ENCODE results near the gene FBXL16. TPM values are rescaled to one million over a fixed set of nuclear protein-coding genes. Genes with fewer than 3 reads are reported as not detected.

The FBXL16 gene
- total and polyA plus RNA-seq, 2 of the 13 experiments (the other 11 are each of a cell fraction or from before 2014, with no cell fraction given): 0.22 to 2.0 TPM

DNA sequence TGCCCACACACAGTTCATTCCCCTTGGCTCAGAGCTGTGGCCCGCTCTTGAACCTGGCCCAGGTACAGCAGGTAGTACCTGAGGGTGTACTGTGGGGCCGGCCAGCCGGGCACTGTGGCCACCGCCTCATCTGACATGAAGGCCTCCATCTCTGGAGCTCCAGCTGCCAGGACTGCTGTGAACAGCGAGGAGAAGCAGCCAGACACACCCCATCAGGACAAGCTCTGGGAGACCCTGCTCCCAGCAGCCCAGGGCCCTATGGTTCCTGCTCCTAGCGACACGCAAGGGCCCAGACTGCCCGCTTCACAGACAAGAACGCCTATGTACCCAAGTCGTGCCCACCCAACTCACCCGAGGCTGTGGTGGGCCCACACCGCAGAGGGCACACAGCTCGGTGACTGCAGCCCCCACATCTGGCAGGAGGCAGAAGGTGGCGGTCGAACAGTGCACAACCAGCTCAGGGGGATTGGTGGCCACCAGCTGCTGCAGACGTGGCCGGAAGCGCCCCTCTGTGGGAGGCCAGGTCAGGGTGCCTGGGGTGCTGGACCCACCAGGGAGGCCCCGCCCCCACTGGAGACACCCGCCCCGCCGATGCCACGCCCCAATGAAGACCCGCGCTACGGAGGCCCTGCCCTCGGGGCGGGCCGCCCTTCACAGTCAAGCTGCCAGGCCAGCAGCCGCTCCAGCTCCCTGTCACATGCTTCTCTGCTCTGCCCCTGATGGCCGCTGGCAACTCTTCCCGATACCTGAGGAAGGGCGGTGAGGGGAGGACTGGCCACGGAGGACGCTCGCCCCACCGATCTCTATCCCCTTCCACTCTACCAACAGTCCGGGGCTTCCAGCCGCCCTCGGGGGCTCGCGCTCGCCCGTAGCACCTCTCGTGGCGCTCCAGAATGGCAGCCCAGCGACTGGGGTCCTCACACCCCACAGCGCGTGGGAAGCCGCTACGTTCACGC is 26.5 kb downstream of the FBXL16 start (continued):
- TF ChIP-seq, protein P1, sequence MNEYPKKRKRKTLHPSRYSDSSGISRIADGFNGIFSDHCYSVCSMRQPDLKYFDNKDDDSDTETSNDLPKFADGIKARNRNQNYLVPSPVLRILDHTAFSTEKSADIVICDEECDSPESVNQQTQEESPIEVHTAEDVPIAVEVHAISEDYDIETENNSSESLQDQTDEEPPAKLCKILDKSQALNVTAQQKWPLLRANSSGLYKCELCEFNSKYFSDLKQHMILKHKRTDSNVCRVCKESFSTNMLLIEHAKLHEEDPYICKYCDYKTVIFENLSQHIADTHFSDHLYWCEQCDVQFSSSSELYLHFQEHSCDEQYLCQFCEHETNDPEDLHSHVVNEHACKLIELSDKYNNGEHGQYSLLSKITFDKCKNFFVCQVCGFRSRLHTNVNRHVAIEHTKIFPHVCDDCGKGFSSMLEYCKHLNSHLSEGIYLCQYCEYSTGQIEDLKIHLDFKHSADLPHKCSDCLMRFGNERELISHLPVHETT (CRISPR knock-in tag; conservative IDR thresholded peaks at IDR 0.05): no peak
- TF ChIP-seq MIER3 (CRISPR knock-in tag; IDR thresholded peaks at IDR 0.05; ENCODE audit: borderline replicate concordance): no peak
- TF ChIP-seq ZFP37 (CRISPR knock-in tag; IDR thresholded peaks at IDR 0.05; ENCODE audit: borderline replicate concordance): no peak
- TF ChIP-seq RARA (CRISPR knock-in tag; IDR thresholded peaks at IDR 0.05): no peak
- TF ChIP-seq, protein P2, sequence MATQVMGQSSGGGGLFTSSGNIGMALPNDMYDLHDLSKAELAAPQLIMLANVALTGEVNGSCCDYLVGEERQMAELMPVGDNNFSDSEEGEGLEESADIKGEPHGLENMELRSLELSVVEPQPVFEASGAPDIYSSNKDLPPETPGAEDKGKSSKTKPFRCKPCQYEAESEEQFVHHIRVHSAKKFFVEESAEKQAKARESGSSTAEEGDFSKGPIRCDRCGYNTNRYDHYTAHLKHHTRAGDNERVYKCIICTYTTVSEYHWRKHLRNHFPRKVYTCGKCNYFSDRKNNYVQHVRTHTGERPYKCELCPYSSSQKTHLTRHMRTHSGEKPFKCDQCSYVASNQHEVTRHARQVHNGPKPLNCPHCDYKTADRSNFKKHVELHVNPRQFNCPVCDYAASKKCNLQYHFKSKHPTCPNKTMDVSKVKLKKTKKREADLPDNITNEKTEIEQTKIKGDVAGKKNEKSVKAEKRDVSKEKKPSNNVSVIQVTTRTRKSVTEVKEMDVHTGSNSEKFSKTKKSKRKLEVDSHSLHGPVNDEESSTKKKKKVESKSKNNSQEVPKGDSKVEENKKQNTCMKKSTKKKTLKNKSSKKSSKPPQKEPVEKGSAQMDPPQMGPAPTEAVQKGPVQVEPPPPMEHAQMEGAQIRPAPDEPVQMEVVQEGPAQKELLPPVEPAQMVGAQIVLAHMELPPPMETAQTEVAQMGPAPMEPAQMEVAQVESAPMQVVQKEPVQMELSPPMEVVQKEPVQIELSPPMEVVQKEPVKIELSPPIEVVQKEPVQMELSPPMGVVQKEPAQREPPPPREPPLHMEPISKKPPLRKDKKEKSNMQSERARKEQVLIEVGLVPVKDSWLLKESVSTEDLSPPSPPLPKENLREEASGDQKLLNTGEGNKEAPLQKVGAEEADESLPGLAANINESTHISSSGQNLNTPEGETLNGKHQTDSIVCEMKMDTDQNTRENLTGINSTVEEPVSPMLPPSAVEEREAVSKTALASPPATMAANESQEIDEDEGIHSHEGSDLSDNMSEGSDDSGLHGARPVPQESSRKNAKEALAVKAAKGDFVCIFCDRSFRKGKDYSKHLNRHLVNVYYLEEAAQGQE (IDR thresholded peaks at IDR 0.05; ENCODE audit: borderline replicate concordance in 1 of 2, low read depth in 1 of 2, low read length in 2 of 2): 0 out of 4 replicates have a peak, but pooled peaks of 1 of the 2 experiments have one; percentile 3
- no peak for TF ChIP-seq PCBP1 (IDR thresholded peaks at IDR 0.05; ENCODE audit: borderline replicate concordance, low read depth, low read length)
- TF ChIP-seq XRCC5 (optimal IDR thresholded peaks at IDR 0.05; ENCODE audit: low read length): peak; percentile 30
- TF ChIP-seq ATF7-NPFF (CRISPR knock-in tag; IDR thresholded peaks at IDR 0.05; ENCODE audit: low read depth): peak; percentile 71
- peak; percentile 35; the same call in 1 of the 2 replicates for TF ChIP-seq ZNF614 (CRISPR knock-in tag; IDR thresholded peaks at IDR 0.05; ENCODE audit: borderline replicate concordance)
- TF ChIP-seq NFE2 (CRISPR knock-in tag; IDR thresholded peaks at IDR 0.05): no peak
- TF ChIP-seq, protein P3, sequence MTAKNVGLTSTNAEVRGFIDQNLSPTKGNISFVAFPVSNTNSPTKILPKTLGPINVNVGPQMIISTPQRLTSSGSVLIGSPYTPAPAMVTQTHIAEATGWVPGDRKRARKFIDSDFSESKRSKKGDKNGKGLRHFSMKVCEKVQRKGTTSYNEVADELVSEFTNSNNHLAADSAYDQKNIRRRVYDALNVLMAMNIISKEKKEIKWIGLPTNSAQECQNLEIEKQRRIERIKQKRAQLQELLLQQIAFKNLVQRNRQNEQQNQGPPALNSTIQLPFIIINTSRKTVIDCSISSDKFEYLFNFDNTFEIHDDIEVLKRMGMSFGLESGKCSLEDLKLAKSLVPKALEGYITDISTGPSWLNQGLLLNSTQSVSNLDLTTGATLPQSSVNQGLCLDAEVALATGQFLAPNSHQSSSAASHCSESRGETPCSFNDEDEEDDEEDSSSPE (CRISPR knock-in tag; IDR thresholded peaks at IDR 0.05): no peak; the same call in 1 of the 2 replicates
- TF ChIP-seq, protein P4, sequence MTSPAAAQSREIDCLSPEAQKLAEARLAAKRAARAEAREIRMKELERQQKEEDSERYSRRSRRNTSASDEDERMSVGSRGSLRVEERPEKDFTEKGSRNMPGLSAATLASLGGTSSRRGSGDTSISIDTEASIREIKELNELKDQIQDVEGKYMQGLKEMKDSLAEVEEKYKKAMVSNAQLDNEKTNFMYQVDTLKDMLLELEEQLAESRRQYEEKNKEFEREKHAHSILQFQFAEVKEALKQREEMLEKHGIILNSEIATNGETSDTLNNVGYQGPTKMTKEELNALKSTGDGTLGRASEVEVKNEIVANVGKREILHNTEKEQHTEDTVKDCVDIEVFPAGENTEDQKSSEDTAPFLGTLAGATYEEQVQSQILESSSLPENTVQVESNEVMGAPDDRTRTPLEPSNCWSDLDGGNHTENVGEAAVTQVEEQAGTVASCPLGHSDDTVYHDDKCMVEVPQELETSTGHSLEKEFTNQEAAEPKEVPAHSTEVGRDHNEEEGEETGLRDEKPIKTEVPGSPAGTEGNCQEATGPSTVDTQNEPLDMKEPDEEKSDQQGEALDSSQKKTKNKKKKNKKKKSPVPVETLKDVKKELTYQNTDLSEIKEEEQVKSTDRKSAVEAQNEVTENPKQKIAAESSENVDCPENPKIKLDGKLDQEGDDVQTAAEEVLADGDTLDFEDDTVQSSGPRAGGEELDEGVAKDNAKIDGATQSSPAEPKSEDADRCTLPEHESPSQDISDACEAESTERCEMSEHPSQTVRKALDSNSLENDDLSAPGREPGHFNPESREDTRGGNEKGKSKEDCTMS (CRISPR knock-in tag; conservative IDR thresholded peaks at IDR 0.05): no peak
- TF ChIP-seq HMG20B (CRISPR knock-in tag; conservative IDR thresholded peaks at IDR 0.05): 0 out of 2 replicates have a peak, but pooled peaks have one; percentile 15
